Mucosa of descending colon (tissue), 3 donors: ENCODE data around the gene LRRC49. TPM values are rescaled to one million over a fixed set of nuclear protein-coding genes. Genes with fewer than 3 reads are reported as not detected.

Source experiments
- ATAC-seq: fragments of 200-7000 bp; cut with Tn5 transposase; one replicate; pipeline ENCODE4 v1.9.1; 2020; ENCODE audit warnings: mild to moderate bottlenecking, moderate library complexity
- DNase-seq, 3 donors: peaks; one replicate each; pipeline ENCODE4 v3.0.0-alpha.2; 2020
- H3K36me3 ChIP-seq: fragments of 200-600 bp; one replicate; pipeline ENCODE4 v1.8.0; 2021; ENCODE audit warnings: low read depth, mild to moderate bottlenecking
- H3K4me1 ChIP-seq: fragments of 200-600 bp; one replicate; pipeline ENCODE4 v1.8.0; 2021; ENCODE audit warnings: low read depth, mild to moderate bottlenecking
- H3K4me3 ChIP-seq: fragments of 200-600 bp; one replicate; pipeline ENCODE4 v1.8.0; 2021; ENCODE audit warnings: mild to moderate bottlenecking
- H3K9me3 ChIP-seq: fragments of 200-600 bp; one replicate; pipeline ENCODE4 v1.8.0; 2021; ENCODE audit warnings: mild to moderate bottlenecking
- CTCF ChIP-seq: fragments of 200-600 bp; IDR thresholded peaks from one replicate; pipeline ENCODE4 v1.8.0; 2022; ENCODE audit warnings: antibody characterized with exemption, mild to moderate bottlenecking
- intact Hi-C, 2 donors: fragments of 100-400 bp; cut with DNase I in 1 of 2; cut with micrococcal nuclease in 1 of 2; formaldehyde crosslinking; loops; one replicate each; pipeline versions ENCODE4 v1.11.0 to v1.11.1; 2022; cut with DNase I, micrococcal nuclease
- total RNA-seq, 3 donors: library from RNA; stranded (reverse); fragmentation: NEBNext Ultra II Directional in 2 of 3; extraction: Animal tissue kit (Norgen Biotek cat#: 25700) in 2 of 3; gene quantifications; one replicate each; pipeline versions ENCODE4 v1.2.1 to v1.2.4, GENCODE V29; 2021 to 2023
- donor health status: DM: no; HTN: no; CAD: no; lungs with moderate emphysema.
- donor health status: DM: no; HTN: no; CAD: no.
- donor health status: DM: no; HTN: yes; CAD: no.

Gene LRRC49
- total RNA-seq, 3 donors from 2014 or later = 2.7 to 5.7 (median 4.7) TPM

GRCh38 chr15:71097890-71098289, 205.3 kb downstream of the LRRC49 start:
- intact Hi-C loops = no loop called here
- no peak for TF ChIP-seq CTCF
- H3K9me3 ChIP-seq = no peaks in the 10 kb centered on the region
- ATAC-seq (no peak), DNase-seq (no peak)
- H3K36me3 ChIP-seq = no peaks in the 10 kb centered on the region
- H3K4me1 ChIP-seq = no peaks in the 10 kb centered on the region
- H3K4me3 ChIP-seq = no peak overlapping the region

- TF ChIP-seq CTCF = no peak
- no peaks in the 10 kb centered on the region for H3K36me3 ChIP-seq
- H3K4me1 ChIP-seq = no peaks in the 10 kb centered on the region
- DNase-seq (no peak), ATAC-seq (no peak)
- intact Hi-C loops = no loop called here
- no peak overlapping the region for H3K4me3 ChIP-seq
- no peaks in the 10 kb centered on the region for H3K9me3 ChIP-seq
Observed at GRCh38 chr15:71098920-71099319, 206.3 kb downstream of the LRRC49 start.

Other genes with a start within 250 kb of the LRRC49 start
- gene UACA, start 129.3 kb upstream of the LRRC49 start, total RNA-seq = 10 to 100 TPM; 42.1 to 74.7 (median 64.9) TPM
- gene LARP6, start 38.7 kb upstream of the LRRC49 start, total RNA-seq = 10 to 100 TPM in 1 of 3 donors, 1 to 10 TPM in 1, under 1 TPM in 1; 0.55 to 24.8 (median 3.8) TPM
- gene THAP10, start 393 bp upstream of the LRRC49 start, total RNA-seq = 1 to 10 TPM; 1.2 to 2.7 (median 1.6) TPM
- 10 to 100 TPM; 18.3 to 46.2 (median 27.1) TPM for gene THSD4, start 222.6 kb downstream of the LRRC49 start, total RNA-seq